Pancreas (tissue), 10 donors: ENCODE data around the gene QPCTL. TPM values are rescaled to one million over a fixed set of nuclear protein-coding genes. Genes with fewer than 3 reads are reported as not detected.

Experiments used
- ATAC-seq, 4 donors: fragments of 200-7000 bp; cut with Tn5 transposase; one replicate each; pipeline versions ENCODE4 v1.8.0 to v1.9.1; 2020; ENCODE audit warnings: mild to moderate bottlenecking in 4 of 4, moderate library complexity in 4 of 4
- DNase-seq, 6 donors: peaks; one replicate each; pipeline ENCODE4 v3.0.0-alpha.2; 2020
- FAIRE-seq: peaks from 2 replicates; lab custom pipeline; 2012; peaks lifted over from hg19 to GRCh38; lab: Jason Lieb, UNC
- H3K27ac ChIP-seq, 4 donors: fragments of 200-600 bp; sonication (generic); 1 replicate in 3 of 4; 2 replicates in 1 of 4; pipeline versions ENCODE4 v1.5.0 to v1.8.0; 2020
- H3K27me3 ChIP-seq, 4 donors: fragments of 200-600 bp; one replicate each; pipeline ENCODE4 v1.8.0; 2021
- H3K36me3 ChIP-seq, 3 donors: fragments of 200-600 bp; sonication (generic) in 1 of 3; one replicate each; pipeline versions ENCODE4 v1.5.0 to v1.8.0; 2020 to 2021
- H3K4me1 ChIP-seq, 3 donors: fragments of 200-600 bp; one replicate each; pipeline ENCODE4 v1.8.0; 2021
- H3K4me3 ChIP-seq, 4 donors: fragments of 200-600 bp; sonication (generic) in 2 of 4; one replicate each; pipeline versions ENCODE4 v1.5.0 to v1.8.0; 2020 to 2021
- H3K9me3 ChIP-seq, 4 donors: fragments of 200-600 bp; one replicate each; pipeline ENCODE4 v1.8.0; 2021
- CTCF ChIP-seq, 4 donors: fragments of 200-600 bp; sonication (generic) in 3 of 4; IDR thresholded peaks; one replicate each; pipeline versions ENCODE4 v1.5.0 to v1.8.0; 2021; ENCODE audit warnings: antibody characterized with exemption in 4 of 4
- WGBS, 2 donors: extraction: QIAGEN DNeasy Blood & Tissue Kit; methylation state at CpG; one replicate each; pipeline ENCODE4 v1.1.7; 2013; 5-methylcytosine and 5-hydroxymethylcytosine counted together
- intact Hi-C, 3 donors: fragments of 100-400 bp; cut with DNase I; formaldehyde crosslinking; loops; one replicate each; pipeline versions ENCODE4 v1.11.1 to v1.14.2; 2022
- polyA plus RNA-seq, 2 donors: library from polyadenylated mRNA; stranded (reverse); fragments of 200-250 nt; gene quantifications; one replicate each; pipeline ENCODE4 v1.2.3, GENCODE V29; 2013
- total RNA-seq, 6 donors: library from RNA; stranded (reverse); fragmentation: NEBNext Ultra II Directional in 4 of 6; extraction: Animal tissue kit (Norgen Biotek cat#: 25700) in 4 of 6; gene quantifications; one replicate each; pipeline versions ENCODE4 v1.2.1 to v1.2.4, GENCODE V29; 2021 to 2023
- donor health status: healthy with polysubstance abuse.
- donor health status: DM: no; HTN: no; CAD: no; lungs with moderate emphysema.
- donor health status: DM: no; HTN: no; CAD: no.
- donor health status: control.
- donor health status: control.
- donor health status: Bipolar disorder and iron deficiency.
- donor health status: DM: yes; HTN: yes; CAD: no.
- donor health status: DM: no; HTN: no; CAD: no.
- donor health status: DM: no; HTN: no; CAD: no.
- donor health status: DM: yes; HTN: yes; CAD: no.

The QPCTL gene
- total and polyA plus RNA-seq, 8 donors: 3.4 to 7.3 (median 5.3) TPM

GRCh38 chr19:45657520-45658167 is 34.8 kb upstream of the QPCTL start:
- no peak overlapping the region for H3K4me3 ChIP-seq
- no peak for TF ChIP-seq CTCF (IDR thresholded peaks at IDR 0.05)
- WGBS, 2 donors: 40 to 42% methylated on average over 14 of the region's 14 CpGs
- no peaks in the 10 kb centered on the region for H3K9me3 ChIP-seq
- intact Hi-C loops: no loop called here
- DNase-seq: no peak
- no peaks in the 10 kb centered on the region for H3K27me3 ChIP-seq
- H3K36me3 ChIP-seq: no peaks in the 10 kb centered on the region
- H3K4me1 ChIP-seq: no peaks in the 10 kb centered on the region
- no peak overlapping the region for H3K27ac ChIP-seq
- ATAC-seq: peak in 3 of 4 donors; percentile 58 to 88 (median 84)
- no peak for FAIRE-seq

- no peak for TF ChIP-seq CTCF (IDR thresholded peaks at IDR 0.05)
- Histone ChIP-seq H3K36me3 (no peaks in the 10 kb centered on the region), H3K27me3 (no peaks in the 10 kb centered on the region), H3K4me3 (no peak overlapping the region), H3K27ac (no peak overlapping the region), H3K9me3 (no peaks in the 10 kb centered on the region), H3K4me1 (no peaks in the 10 kb centered on the region)
- 55 to 71% methylated on average over 6 of the region's 6 CpGs for WGBS, 2 donors
- no peak for ATAC-seq
- peak in 1 of 6 donors; percentile 44 for DNase-seq
- FAIRE-seq: no peak
- intact Hi-C loops: no loop called here
Observed at GRCh38 chr19:45659096-45659729, 33.3 kb upstream of the QPCTL start.

- Histone ChIP-seq H3K27me3 (no peaks in the 10 kb centered on the region), H3K27ac (no peak overlapping the region), H3K4me3 (no peak overlapping the region), H3K36me3 (no peaks in the 10 kb centered on the region), H3K4me1 (no peaks in the 10 kb centered on the region), H3K9me3 (no peaks in the 10 kb centered on the region)
- intact Hi-C loops: no loop called here
- no peak for ATAC-seq
- no peak for DNase-seq
- no peak for FAIRE-seq
- 50 to 63% methylated on average over 8 of the region's 8 CpGs for WGBS, 2 donors
- TF ChIP-seq CTCF (IDR thresholded peaks at IDR 0.05): no peak
Observed at GRCh38 chr19:45660636-45661035, 31.8 kb upstream of the QPCTL start.

- Histone ChIP-seq H3K27me3 (no peaks in the 10 kb centered on the region), H3K4me1 (no peaks in the 10 kb centered on the region), H3K9me3 (no peaks in the 10 kb centered on the region), H3K27ac (no peak overlapping the region), H3K4me3 (no peak overlapping the region), H3K36me3 (no peaks in the 10 kb centered on the region)
- TF ChIP-seq CTCF (IDR thresholded peaks at IDR 0.05): no peak
- no peak for DNase-seq
- 86 to 95% methylated on average over 1 of the region's 1 CpG for WGBS, 2 donors
- intact Hi-C loops: no loop called here
- no peak for ATAC-seq
- FAIRE-seq: no peak
Observed at GRCh38 chr19:45663800-45664199, 28.7 kb upstream of the QPCTL start.

GRCh38 chr19:45664575-45664974 is 27.9 kb upstream of the QPCTL start:
- DNase-seq: no peak
- no peak for ATAC-seq
- H3K4me3 ChIP-seq: no peak overlapping the region
- H3K9me3 ChIP-seq: no peaks in the 10 kb centered on the region
- 58 to 76% methylated on average over 7 of the region's 7 CpGs for WGBS, 2 donors
- no peaks in the 10 kb centered on the region for H3K4me1 ChIP-seq
- intact Hi-C loops: no loop called here
- no peak for FAIRE-seq
- H3K27me3 ChIP-seq: no peaks in the 10 kb centered on the region
- no peaks in the 10 kb centered on the region for H3K36me3 ChIP-seq
- H3K27ac ChIP-seq: no peak overlapping the region
- TF ChIP-seq CTCF (IDR thresholded peaks at IDR 0.05): no peak
